NCI-H1930 (cell line): ENCODE measurements around the gene TIMM44.

Source experiments
- DNase-seq, 2 experiments: peaks; one replicate each; lab custom pipeline; 2025; lab: John Stamatoyannopoulos, UW

The TIMM44 gene

DNA sequence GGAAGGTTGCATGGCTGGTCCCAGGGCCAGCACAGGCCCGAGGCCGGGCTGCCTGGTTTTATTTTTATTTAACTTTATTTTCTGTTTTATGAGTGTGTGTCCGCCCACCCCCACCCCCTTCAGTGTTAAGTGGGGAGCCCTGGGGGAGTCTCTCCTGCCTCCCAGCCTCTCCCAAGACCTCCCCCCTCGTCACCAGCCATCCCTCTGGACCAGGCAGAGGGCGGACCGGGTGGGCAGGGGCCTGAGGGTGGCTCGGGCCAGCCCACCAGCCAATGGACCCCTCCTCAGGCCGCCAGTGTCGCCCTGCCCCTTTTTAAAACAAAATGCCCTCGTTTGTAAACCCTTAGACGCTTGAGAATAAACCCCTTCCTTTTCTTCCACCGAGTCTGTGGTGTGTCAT is 29.4 kb downstream of the TIMM44 start:
- no peak for DNase-seq

DNA sequence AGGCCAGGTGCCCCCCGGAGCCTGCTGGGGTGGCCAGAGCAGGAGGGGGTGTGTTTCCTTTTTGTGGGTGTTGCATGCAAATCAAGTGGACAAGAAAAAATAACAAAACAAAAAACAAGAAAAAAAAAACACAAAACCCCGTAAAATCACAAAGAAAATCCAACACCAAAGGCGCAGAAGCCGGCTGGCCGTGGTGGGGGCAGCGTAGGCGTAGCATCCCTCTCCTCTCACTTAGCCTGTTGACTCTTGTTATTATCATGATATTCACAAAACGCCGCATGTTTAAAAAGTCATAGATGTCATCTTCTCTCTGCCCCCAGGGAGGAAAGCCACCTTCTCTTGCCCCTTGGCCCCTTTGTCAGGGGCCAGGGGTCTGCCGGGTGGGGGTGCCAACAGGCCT is 29.8 kb downstream of the TIMM44 start:
- no peak for DNase-seq

DNA sequence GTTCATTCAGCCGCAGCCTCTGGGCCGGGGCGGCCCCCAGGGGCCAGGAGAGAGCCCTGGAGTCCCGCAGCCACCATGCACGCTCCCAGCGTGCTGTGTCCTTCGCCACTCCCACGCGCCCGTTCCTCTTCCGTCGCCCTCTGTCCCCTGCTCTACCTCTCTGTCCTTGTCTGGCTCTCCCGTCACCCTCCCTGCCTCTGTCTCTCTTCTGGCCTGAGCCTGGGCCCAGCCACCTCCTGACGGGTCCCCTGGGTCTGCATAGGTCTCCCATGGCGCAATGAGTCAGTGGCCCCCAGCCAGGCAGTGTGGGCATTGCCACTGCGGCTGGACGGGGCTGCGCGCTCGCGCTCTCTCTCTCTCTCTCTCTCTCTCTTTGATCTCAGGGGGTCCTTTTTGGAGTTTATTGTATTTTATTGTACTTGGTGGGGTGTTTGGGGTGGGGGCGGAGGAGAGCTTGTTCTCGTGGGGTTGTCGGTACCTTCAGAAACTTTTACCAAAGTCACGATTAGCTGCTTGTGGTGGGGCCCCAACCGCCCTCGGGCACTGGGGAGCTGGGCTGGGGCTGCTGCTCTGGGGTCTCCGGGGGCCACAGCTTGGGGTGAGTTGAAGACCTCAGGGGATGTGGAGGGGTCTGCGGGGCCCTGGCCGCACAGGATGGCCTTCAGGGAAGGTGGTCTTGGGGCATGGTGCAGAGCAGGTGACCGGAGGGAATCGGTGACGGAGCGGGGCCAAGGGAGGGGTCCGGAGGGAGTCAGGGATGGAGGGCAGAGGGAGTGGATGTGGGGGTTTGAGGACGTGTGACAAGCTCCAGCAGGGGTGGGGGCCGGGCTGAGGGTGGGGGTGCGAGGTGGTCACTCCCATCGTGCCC is 30.5 kb downstream of the TIMM44 start:
- DNase-seq = no peak

DNA sequence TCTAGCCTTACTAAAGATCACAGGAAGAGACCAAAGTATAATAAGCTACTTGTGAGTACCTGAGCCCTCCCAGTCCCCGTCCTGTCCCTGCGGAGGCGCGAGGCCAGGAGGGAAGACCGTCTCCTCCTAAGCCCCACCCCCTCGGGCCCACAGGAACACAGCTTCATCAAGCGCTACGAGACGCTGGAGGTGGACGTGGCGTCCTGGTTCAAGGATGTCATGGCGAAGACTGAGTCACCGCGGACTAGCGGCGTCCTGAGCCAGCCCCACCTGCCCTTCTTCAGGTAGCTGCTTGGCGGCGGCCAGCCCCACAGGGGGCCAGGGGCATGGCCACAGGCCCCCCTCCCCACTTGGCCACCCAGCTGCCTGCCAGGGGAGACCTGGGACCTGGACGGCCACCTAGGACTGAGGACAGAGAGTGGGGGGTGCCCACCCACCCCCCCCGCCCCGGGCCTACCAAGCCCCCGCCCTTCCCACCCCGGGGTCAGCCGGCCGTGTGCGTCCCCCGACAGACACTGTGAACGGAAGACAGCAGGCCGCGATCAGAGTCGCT is 31.2 kb downstream of the TIMM44 start:
- no peak for DNase-seq

DNA sequence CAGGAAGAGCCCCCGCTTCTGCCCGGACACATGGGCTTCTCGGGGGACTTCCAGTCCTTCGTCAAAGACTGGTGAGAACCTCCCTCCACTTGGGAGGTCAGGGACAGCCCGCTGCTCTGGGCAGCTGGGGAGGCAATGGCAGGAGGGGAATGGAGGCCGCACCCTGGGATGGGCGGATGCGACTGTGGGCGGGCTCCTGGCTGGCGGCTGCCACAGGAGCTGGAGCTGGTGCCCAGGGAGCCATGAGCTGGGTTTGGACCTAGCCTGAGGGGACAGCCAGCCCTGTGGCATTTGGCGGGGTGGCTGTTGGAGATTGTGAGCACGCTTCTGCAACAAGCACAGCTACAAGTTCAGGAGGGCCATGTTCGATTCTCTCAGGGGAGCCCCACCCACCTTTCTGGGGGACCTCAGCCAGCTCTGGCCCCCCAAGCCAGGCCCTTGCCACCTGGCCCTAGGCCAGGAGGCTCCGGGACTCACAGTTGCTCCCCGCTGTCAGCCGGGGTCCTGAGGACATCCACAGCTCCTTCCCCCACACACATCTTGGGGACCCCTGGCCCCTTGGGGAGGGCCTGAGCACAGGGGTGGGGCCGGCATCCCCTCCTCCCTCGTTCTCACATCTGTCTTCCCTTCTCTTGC is 31.8 kb downstream of the TIMM44 start:
- no peak for DNase-seq

DNA sequence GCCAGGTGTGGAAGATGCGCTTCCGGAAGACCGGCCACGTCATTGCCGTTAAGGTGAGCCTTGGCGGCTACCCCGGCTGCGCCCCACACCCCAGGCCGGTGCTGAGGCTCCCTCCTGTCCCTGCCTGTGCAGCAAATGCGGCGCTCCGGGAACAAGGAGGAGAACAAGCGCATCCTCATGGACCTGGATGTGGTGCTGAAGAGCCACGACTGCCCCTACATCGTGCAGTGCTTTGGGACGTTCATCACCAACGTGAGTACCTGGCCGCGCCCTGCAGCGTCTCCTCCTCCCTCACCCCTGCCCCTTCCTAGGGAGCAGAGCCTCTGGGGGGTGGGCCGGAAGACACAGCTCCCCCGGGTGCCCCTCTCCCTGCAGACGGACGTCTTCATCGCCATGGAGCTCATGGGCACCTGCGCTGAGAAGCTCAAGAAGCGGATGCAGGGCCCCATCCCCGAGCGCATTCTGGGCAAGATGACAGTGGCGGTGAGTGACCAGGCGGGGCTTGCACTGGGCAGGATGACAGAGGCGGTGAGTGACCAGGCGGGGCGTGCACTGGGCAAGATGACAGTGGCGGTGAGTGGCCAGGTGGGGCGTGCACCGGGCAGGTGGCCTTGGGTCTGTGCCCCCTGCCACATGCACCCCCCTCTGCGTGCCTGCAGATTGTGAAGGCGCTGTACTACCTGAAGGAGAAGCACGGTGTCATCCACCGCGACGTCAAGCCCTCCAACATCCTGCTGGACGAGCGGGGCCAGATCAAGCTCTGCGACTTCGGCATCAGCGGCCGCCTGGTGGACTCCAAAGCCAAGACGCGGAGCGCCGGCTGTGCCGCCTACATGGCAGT is 32.9 kb downstream of the TIMM44 start:
- DNase-seq = no peak

DNA sequence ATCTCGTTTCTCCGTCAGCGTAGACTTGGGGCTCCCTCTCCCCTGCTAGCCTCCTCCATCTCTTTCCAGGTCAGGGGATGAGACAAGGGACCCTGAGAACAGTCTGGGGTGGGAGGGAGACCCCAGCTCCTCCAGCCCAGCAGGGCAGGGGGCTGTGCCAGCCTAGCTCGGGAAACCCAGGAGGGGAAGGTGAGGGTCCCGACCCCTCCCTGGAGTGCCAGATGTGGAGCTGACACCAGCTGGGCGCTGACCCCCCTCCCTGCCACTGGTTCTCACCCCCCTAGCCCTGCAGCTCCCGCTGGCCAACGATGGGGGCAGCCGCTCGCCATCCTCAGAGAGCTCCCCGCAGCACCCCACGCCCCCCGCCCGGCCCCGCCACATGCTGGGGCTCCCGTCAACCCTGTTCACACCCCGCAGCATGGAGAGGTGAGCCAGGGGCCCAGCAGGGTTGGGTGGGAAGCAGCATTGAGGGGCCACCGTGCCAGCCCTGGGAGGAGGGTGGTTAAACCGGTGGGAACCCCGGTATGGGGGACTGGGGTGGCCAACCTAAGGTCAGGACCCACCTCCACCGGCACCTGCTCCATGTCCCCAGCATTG is 33.9 kb downstream of the TIMM44 start:
- DNase-seq = no peak

DNA sequence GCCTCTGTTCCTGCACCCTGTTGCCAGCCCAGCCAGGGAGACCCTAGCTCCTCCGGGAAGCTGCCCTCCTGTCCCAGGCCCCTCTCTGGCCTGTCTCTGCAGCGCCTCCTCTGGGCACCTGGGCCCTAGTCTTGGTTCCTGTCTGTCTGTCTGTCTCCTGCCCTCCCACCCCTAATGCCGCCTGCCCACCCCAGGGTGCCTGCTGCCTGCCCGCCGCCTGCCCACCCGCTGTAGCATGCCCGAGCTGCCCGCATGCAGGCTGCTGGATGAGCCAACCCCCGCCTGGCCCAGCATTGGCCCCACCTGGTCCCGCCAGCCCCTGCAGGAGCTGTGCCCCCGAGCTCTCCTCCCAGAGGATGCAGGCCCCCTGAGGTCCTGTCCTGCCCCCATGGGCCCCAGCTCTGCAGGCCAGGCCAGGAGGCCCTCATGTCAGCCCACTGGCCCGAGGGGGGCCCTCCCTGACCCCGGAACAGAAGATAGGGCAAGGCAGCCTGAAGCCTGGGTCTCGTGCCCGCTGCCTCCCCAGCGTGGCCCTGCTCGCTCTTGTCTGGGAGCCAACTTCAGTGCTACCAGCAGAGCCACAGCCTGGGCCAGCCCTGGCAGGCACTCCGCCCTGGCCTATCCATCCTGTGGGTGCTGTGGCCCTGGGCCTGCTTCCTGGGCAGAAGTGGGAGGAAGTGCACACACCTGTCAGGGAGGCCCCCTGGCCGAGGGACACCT is 34.6 kb downstream of the TIMM44 start:
- DNase-seq = no peak

DNA sequence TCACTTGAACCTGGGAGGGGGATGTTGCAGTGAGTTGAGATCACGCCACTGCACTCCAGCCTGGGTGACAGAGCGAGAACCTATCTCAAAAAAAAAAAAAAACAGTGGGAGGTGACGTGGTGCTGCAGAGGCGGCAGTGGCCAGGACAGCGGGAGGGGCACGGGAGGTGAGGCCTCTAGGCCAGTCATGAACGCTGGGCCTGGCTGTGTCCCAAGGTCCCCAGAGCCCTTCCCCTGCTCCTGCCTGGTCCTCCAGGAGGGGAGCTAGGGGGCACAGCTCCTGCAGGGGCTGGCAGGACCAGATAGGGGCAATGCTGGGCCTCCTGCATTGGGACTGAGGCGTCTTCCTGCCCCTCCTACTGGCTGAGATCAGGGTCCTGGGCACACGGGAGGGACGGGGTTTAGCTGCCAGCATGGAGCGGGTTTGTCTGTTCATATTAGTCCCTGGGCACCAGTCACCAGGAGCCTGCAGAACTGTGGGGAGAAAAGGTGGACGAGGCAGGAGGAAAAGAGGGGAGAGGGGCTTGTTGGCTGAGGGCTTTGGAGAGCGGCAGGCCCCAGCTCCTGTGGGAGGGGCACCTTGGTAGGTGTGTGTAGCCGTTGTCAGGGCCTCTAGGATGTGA is 35.3 kb downstream of the TIMM44 start:
- no peak for DNase-seq

DNA sequence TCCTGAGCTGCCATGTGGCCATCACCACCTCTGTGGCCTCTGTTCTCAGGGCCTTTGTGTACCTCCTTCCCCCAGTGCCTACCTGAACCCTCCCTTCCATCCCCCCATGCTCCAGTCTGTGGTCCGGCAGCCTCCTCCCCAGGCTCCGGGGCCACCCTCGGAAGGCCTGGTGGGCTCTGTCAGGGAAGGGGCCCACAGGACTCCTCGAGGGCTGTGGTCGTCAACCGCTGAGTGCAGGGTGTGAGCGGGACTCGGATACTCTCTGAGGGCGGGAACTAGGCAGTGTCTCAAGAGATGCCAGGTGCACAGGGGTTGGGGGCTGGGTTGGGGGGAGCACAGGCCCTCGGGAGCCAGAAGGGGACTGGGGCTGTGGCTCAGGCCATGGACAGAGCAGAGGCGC is 35.9 kb downstream of the TIMM44 start:
- DNase-seq = no peak

DNA sequence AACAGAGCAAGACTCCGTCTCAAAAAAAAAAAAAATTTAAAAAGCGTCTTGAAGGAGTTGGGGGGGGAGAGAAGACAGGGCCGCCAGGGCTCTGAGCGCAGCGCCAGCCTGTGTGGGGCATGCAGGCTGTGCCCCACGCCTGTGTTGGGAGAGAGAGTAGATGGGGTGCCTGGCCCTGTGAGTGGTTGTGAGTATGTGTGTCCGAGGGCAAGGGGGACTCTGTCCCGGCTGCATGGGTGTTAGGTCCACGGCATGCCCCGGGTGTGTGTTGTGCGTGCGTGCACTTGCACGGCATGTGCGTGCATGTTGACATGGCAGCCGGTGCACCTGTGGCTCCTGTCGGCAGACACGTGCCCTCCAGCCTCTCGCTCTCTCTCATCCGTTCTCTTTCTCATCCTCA is 36.3 kb downstream of the TIMM44 start:
- no peak for DNase-seq

DNA sequence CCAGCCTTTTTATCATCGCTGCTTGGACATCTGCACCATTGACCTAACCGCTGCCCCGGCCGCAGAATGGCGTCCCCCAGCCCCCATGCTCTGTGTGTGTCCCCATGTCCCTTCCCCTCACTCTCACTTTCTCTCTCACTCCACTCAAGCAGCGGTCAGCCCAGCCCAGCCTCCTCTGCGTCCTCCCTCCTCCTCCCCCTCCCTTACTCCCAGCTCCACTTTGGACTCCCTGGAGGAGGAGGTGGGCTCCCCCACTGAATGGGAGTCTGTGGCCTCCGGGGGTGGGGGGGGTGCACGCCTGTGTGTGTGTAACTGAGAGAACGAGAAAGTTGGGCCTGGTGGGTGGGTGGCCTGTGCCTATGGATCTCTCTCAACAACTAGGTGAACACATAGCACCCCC is 37.6 kb downstream of the TIMM44 start:
- DNase-seq = no peak

DNA sequence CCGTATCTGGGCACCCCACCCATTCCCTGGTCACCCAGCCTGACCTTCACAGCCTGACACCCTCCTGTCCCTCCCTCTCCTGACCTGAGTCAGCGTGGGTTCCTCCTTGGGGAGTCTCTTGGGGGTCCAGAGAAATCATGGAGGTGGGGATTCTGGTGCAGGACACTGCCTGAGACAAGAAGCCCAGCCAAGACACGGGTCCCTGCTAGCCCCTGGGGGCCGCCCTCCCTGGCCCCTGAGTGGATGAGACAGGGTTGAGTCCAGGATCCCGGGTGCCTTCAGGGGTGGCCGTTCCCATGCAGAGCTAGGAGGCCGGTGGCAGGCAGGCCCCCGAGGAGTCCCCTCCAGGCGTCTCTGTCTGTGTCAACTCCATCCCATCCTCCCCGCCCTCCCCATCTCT is 38.2 kb downstream of the TIMM44 start:
- no peak for DNase-seq

DNA sequence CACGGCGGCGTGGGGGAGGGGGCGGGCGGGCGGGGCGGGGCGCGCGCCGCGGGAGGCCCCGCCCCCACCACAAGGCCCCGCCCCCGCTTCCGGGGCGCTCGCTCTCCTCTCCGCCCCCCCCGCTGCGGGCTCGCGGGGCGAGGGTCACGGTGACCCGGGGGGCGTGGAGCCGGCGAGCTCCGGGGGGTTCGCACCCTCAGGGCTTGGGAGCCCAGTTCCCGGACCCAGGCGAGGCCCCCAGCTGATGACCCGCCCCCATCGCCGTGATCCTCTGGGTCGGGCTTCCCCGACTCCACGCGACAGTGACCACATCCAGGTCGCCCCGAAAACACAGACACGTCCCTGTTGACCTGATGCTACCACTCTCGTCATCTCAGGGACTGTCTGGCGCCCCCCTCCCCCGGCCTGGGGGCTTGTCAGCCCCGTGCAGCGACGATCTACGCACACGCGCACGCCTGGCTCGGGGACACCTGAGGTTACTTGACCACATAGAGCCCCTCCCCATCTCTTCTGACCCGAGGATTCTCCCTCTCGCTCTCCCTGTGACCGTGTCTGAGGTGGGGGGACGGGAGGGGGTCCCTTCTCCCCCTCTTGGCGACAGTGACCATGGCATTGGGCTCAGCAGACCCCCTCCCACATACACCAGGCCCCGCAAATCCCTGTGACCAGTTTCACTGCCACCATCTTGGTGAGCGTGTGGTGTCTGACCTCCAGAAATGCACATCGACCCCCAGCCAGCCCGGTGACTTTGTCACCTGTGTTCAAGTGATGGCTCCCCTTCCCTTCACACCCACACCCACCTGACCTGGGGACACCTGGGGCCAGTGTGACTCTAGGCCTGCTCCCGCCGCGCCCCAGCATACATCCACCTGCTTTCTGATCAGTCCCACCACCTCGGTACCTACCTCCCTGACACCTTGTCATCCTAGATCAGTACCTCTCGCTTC is 39.1 kb downstream of the TIMM44 start:
- no peak for DNase-seq

DNA sequence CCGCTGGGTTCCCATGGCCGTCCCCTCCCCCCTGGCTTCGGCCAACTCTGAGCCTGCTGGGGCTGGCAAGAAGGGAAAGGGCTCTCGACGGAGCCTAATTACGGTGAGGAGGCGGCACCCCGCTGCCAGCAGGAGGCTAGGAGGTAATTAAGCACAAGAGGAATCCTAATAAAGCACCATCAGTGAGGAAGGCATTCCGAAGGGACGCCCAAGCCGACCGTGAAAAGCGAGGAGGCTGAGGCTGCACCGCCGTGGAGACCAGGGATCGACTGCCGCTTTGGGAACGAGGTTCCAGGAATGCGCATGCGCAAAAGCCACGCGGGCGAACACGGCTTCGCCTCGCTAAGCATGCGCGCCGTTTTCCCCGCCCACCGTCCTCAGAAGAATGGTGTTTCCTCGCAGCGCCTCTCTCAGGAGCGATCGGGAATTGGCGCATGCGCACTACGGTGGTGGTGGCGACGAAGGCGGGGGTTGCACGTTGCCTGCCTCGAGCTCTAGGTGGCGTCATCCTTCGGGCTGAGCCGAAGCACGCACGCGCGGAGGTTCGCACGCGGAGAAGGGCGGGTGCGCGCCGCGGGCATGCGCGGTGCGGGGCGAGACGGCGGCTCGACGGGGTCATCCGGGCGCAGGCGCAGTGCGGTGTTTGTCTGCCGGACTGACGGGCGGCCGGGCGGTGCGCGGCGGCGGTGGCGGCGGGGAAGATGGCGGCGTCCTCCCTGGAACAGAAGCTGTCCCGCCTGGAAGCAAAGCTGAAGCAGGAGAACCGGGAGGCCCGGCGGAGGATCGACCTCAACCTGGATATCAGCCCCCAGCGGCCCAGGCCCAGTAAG is 40.0 kb downstream of the TIMM44 start, which contains the start of gene MAP2K7:
Gene MAP2K7, plus strand, starts transcription at position 634 of the 830 bp plus-strand sequence. Its CDS starts 68 bp downstream, at position 702.
- peak; percentile 94 to 98 for DNase-seq

DNA sequence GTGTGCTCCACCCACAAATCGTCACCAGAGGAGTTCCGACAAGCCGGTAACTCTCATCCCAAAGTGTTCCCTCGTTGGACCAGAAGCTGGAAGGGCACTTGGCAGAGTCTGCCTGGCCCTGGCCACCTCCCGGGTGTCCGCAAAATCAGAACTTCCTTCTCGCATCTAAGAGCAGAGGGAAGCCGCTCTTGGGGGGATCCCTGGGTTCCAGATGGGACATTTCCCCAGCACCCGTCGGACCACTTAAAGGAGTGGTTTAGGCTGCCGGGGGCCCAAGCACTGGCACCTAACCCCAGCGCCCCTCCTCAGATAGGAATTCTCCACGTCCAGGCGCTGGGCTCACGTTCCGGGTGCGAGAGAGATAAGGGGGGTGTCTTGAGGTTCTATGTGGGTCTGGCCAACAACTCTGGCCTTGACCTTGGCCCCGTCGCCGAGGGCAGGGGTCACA is 40.6 kb downstream of the TIMM44 start:
- DNase-seq = no peak

DNA sequence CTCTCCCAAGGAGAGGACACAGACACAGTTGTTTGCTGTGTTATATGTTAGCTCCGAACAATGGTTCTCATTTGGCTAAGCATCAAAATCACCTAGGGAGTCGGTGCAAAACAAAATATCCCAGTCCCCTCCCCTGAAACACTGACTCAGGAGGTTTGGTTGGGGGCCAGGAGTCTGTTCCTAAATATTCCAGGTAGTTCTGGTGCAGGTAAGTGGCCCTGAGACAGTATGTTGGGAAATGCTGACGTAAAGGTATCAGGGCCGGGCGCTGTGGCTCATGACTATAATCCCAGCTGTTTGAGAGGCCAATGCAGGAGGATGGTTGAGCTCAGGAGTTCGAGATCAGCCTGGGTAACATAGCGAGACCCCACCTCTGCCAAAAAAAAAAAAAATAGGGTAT is 42.1 kb downstream of the TIMM44 start:
- no peak for DNase-seq

DNA sequence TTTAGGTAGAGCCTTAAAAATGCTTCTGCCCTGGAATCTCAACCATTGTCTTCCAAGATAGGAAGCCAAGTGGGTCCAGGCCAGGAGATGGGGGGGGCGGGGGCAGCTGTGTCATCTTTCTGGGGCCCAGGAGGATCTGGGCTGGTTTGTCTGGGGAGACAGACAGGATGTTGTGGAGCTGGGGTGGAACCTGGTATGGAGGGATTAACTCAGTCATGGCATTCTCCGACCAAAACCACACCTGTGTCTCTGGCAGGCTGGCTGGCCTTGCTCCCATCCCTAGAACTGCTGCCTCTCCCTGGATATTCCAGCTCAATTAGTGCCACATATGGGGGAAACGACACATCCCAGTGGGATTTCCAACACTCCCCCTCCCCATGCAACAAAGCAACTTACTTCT is 42.5 kb downstream of the TIMM44 start:
- DNase-seq = no peak
